Activated CD4-positive, alpha-beta T cell treated with anti-CD3 and anti-CD28 coated beads for 1 hour (primary cell): Measurements from ENCODE around the gene STT3B.
"Not testable (repeated sequence)": the region's sequence is repeated elsewhere in the genome, so short reads cannot be mapped to it uniquely, and the experiment has no call there.

Experiments used
- DNase-seq: peaks from one replicate; pipeline ENCODE4 v3.0.0-alpha.2; 2020

The STT3B gene

DNA sequence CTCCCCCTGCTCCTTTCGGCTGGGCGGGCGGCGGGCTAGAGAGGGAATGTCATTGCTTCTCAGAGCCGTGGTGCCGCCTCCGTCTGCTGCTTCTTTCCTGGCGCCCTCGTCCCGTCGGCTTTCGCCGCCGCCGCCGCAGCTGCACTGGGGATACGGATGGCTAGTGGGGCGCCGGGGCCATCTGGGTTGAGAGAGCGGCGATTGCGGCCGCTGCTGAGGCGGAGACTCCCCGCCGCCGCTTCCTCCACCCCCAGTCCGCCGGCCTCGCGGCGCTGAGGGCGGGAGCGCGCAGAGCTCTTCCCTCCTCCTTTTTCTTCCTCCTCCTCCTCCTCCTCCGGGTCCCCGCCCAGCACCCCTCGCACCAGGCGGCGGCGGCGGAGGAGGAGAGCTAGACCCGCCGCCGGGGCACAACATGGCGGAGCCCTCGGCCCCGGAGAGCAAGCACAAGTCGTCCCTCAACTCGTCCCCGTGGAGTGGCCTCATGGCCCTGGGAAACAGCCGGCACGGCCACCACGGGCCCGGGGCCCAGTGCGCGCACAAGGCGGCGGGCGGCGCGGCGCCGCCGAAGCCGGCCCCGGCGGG is at the start of gene STT3B:
TSS of gene STT3B (plus strand) at position 339 of the 582 bp plus-strand sequence. CDS start at position 413, 74 bp downstream.
- peak; percentile 74 for DNase-seq

DNA sequence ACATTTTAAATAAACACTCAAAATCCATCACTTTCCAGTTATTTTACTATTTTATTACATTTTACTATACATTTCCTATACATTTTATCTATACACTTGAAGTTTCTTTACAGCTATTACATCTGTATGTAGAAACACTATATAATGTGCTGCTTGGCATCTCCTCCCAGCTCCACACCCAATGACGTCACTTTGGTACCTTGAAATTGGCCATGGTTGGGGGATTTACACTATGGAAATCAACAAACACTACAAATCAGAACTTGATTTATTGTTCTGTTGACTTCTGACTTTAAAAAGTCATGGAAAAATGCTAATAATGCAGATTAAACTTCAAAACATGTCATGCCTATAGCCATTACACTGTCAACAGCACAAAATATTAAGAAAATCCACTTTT is 48.9 kb upstream of the STT3B start:
- no peak for DNase-seq

DNA sequence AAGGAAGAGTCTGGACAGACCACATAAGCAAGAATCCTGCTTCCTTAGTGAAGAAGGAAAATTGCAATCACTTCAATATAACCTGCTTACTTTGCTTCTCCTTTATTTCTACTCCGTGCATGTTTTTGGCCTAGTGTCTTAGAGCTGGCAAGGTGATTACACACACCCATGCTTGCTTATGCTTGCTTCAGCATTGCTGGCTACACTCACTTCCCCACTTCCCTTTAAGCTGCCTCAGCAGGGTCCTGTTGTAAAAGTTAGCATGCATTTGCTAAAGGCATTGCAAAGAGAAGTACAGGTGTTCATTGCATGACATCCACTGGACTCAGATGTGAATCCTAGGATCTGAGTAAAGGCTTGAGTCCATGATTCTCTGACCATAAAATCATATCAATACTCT is 47.5 kb upstream of the STT3B start:
- no peak for DNase-seq

DNA sequence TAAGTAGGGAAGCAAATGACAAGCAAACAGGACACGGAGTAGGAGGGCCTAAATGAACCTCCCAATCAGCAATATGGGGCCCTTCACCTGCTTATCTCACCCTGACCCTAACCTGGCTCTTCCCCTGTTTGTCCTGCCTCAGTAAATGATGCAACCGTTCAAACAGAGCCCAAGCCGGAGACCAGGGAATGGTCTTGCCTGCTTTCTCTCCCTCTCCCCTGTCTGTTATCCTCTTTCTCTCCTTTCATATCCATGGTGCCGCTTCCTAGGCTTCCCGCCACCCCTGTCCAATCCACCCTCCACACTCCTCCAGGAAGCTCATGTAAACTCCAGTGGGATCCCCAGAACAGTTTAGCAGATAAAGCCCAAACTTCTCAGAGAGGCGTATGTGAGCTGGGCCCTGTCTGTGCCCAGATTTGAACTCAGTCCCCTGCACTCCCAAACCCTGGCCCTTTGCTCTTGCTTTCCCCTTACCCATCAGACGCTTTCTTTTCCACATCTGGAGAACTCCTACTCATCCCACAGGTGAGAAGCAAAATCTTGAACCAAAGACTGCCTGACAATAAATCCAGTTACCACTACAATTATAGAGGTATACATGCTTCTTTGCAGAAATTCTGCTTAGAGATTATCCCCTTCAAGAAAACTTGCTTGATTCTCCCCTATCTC is 45.7 kb upstream of the STT3B start:
- DNase-seq, result no peak

DNA sequence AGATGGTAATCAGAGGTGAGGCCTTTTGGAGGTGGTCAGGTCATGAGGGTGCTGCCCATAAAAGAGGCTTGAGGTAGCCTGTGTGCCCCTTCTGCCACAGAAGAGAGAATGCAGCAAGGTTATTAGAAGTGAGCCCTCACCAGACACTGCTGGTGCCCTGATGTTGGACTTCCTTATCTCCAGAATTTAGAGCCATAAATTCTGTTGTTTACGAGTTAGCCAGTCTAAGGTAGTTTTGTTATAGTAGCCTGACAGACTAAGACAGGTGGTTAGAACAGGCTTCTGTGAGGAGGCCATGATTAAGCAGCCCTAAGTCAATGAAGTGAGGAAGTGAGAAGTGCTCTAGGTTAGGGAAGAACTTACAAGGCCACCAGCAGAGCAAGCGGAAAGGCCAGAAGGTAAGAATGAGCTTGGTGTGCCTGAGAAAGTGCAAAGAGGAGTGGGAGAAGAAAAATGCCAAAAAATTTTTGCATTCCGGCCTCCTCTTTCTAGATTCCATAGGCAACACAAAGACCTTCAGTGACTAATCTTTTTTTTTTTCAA is 44.2 kb upstream of the STT3B start:
- no peak for DNase-seq

DNA sequence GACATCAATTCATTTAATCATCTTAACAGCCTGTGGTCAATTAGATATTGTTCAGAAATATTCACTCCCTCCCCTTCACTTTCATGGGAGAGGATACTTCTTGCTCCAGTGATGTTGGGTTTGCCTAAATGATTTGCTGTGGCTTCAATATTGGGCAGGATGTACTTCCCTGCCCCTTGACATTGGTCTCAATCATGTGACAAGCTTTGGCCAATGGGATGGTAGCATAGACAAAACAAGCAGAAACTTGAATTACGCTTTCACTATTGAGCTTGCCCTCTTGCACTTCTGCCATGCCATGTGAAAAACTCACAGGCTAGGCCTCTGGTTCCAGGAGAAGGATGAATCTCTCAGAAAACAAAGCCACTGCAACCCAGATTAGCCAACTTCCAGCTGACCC is 42.2 kb upstream of the STT3B start:
- DNase-seq, result no peak

DNA sequence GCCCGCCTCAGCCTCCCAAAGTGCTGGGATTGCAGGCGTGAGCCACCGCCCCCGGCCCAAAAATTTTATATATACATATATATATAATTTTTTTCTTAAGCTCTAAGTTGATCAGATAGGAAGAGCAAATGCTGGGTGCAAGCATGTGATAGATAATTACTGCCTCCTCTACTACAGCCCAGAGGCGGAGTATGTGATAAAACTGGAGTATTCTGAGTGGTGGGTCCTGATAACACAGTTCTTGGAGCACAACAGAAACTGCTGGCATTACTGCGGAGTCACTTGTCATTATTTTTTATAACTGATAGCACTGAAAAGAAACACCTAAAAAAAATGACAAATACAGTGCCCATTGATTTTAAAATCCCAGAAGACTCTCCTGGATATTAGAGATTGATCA is 41.1 kb upstream of the STT3B start:
- DNase-seq, result no peak

DNA sequence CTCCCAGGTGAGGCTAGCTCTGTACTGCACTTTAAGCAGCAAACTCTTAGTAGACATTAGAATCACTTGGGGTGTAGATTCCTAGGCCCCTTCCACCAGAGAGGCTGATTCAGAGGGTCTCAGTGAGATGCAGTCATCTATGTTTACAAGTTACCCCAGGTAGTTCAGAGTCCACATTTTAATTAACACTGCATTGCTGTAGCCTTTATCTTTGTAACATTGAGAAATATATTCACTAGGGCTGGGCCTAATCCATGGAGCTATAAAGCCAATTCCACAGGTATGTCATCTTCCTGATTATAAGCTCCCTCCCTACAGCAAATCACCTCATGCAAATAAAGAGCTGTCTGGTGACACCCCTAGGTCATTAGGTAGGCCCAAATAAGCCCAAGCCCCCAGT is 39.6 kb upstream of the STT3B start:
- DNase-seq, result no peak

DNA sequence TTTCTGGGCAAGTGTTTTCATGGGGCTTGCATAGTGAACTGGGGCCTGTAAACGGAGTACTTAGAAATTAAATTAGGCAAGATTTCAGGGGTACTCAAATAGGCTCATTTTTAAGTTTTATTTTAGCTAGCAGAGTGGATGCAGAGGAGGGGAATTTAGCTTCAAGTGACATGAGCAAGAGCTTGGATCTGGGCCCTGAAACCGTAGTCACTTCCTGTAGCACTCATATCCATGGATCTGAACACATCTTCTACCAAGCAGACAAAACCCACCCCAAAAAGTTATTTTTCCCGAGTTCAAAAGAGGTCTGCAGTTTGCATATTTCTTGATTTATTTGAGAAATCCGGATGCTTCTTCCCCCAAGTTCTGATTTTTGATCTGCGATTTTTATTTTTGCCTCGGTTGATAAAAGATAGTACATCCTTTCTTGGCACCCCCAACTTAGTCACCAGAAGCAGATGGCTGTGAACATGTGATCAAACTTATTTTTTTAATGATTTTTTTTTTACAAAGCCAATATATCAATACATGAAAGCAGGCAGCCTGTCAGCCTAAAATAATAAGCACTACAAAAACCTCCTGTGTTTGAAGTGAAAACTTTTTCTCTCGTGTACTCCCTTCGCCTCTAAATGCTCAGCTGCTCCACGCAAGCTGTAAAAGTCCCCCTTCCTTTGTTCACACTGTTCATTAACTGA is 36.6 kb upstream of the STT3B start:
- no peak for DNase-seq

DNA sequence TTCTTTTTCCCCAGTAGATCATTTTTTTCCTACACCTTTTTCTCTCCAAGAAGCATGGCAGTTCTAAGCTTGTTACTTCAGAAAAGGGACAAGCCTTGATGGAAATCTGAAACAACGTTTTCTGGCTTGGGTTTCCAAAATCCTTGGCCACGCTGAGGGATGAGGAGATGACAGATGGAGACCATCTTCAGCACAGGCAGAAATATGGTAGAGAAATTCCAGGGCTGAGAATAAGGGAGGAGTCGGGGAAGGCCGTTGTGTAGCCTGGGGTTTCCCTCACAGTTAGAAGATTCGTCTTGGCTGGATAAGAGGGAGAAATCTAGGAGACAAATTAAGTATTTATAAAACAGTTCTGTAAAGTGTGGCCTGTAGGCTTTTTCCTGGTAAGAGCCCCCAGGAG is 33.9 kb upstream of the STT3B start:
- DNase-seq, result no peak

DNA sequence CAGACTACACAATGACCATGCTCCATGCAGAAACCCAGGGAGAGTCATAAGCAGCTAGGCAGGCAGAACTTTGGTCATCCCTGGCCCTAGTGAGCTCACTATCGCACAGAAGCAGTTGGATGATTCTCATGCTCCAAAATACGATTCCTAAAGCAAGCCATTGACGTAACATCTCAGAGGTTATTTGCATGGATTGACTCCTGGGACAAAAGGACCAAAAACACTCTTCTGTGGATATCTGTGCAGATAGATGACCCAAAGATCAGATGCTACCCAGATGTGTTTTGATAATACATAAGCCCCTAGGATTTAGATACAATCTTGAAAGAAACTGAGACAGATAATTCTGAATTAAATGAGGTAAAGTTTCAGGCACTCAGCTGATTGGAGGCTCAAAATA is 33.4 kb upstream of the STT3B start:
- DNase-seq, result no peak

DNA sequence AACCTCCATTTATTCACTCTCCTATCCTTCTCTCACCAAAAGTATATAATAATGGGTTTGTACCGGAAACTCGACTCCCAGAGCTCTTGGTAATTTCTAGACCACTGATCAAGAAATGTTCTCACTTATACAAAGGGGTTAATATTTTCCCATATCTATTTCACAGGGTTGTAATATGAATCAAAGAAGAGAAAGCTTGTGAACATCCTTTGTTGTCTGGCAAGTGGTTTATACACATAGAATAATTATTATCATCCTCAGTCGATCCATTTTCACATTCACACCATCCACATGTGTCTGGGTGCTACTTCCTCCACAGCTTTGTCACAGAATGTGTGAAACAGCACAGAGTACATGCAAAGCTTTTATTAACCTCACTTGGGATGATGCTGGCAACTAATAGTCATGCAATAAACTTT is 29.9 kb upstream of the STT3B start:
- DNase-seq, result no peak

DNA sequence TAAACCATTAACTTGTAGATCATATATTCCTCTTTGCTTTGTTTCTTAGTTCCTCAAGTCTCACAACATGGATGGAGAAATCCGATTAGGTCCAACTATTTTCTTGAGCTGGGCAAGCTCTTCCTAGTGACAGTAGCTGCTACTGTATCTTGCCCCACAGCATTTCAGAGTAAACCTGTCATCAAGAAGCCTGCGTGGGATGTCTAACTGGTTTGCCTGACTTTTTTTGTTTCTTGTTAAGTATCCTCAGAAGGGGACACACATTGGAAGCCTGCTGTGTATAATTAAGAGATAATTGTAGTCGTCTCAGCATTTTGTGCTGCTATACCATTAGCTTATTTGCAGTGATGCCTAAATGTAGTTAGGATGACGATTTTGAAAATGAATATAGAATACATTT is 29.3 kb upstream of the STT3B start:
- no peak for DNase-seq

DNA sequence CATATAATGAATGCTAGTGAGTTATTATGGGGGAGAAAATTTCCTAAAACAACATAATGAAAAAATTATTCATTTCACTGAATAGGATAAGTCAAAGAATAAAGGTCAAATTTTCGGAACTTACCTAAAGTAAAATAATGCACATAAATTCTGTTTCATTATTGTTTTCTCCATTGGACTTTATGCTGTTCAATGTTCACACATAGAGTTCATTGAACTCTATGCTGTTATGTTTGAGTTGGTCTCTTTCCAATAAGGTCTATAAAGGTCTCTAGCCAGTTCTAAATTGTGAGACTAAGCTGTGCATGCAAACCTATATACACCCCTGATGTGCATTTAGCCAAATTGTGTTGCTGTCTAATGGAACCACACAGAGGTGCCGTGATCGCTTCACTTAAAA is 28.5 kb upstream of the STT3B start:
- no peak for DNase-seq

DNA sequence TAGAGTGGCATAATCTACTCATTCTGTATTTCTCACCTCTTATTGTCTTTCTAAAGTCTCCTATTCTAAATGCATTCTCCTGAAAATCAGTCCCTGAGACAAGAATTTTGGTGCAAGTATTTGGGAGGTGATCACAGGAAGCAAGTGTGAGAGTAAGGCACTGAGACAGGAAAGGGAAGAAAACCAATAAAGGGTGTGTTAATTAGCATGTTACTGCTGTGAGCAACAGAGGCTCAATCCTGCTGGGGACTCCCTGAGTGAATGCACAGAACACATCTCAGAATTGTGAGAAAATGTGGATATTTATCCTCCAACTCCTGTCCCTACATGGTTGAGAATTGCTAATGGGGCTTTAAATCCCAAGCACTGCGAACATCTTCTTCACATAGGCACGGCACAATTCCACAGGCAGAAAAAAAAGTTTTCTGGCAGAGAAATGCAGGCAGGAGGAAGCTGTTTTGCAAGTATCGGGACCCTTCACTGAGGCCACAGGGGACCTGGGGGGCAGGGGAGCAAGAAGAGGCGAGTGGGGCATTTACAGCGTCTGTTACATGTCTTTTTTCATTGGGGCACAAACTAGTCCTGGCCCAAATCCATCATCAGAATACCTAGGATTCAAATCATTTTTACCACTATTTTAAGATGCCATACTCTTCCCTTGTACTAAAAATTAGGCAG is 27.2 kb upstream of the STT3B start:
- DNase-seq, result no peak

DNA sequence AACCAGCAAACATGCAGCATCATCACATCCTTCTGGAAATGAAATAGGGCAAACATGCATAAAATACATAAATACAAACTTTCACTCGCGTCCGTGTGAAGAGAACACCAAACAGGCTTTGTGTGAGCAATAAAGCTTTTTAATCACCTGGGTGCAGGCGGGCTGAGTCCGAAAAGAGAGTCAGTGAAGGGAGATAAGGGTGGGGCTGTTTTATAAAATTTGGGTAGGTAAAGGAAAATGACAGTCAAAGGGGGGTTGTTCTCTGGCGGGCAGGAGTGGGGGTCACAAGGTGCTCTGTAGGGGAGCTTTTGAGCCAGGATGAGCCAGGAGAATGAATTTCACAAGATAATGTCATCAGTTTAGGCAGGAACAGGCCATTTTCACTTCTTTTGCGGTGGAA is 26.2 kb upstream of the STT3B start:
- not testable (repeated sequence) for DNase-seq

DNA sequence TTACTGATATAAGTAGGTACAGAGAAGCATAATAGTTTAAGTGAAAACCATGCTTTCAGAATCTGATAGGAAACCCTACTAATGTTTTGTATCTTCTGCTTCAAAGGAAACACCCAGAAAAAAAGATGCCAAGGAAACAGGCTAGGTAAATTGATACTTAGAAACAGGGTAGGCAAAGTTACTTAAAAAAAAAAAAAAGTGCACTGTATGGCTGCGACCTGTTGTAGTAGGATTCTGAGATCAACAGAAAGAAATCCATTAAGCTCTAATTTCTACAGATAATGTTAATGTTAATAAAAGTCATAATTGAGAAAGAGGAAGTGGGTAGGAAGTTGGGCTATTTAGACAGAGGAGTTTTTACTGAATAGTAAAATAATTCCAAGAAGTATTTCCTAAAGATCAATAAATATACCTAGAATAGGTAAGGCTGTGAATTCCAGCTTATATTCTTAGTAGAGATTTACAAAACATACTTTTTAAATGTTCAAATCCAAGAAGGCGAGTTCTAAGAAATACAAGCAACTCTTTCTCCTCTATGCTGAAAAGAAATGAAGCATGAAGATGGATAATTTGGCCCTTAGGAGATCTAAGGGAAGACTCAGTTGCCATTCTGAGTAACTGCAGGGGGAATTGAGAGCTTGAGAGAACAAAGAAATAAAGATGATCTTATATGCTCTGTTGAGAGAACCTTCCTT is 24.1 kb upstream of the STT3B start:
- DNase-seq, result no peak

DNA sequence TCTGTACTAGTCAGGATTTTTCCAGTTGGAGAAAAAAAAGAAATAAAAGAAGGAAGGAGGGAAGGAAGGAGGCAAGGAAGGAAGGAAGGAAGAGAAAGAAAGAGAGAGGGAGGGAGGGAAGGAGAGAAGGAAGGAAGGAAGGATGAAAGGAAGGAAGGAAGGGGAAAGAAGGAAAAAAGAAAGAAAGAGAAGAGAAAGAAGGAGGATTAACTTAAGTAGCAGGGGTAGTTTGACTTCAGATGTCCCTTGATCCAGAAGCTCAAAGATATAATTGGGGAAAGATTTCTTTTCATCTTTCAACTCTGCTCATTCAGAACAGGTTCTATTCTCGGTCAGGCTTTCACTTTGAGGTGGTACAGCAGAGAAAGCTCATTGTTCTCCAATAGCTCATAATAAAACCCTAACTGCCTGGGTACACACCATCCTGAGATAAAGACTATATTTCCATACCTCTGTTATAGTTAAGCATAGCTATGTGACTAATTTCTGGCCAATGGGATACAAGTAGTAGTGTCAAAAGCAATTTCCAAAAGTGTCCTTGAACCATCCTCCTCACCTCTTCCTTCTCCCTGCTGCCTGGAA is 23.5 kb upstream of the STT3B start:
- no peak for DNase-seq

DNA sequence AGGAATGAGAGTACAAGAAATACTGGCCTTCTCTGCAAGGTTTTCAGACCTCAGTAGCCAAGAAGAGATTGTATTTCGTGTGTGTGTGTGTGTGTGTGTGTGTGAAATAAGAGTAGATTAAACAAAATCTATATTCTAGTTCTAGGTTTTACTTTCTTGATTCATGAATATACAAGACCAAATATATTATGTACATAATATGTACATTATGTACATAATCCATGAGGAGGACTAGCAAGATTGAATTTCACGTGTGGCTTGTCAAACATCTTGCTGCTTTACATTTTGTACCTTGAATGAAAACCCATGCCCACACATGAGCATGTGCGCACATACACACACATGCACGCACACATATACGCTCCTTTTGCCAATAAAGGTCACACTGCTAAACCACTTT is 18.2 kb upstream of the STT3B start:
- DNase-seq, result no peak

DNA sequence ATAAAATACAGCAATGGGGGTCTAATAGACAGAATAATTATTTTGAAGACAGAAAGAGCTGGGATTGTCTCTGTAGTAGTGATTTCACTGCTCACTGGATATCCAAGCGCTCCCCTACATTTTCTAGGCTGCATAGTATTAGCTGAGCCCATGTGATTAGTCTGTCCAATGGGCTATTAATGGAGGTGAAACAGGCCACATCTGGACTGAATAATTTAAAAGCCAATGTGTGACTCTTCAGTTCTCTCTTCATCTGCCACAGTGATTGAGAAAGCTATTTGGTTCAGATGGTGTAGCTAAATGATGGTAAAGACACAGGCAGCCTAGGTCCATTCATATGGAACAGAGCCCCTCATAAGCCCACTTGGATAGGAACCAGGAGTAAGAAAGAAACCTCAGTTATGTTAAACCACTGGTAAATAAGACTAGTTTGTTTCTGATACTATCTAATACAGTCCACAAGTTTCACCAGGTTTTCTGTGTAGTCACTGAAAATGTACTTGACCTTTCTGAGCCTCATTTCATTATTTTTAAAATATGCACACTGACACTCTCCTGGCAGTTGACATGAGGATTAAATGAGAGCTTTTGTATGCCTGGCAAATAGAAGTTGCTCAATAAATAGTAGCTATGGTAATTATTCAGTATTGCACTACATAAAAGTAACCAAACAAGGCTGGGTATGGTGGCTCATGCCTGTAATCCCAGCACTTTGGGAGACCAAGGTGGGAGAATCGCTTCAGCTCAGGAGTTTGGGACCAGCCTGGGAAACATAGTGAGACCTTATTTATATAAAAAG is 17.0 kb upstream of the STT3B start:
- DNase-seq, result no peak

DNA sequence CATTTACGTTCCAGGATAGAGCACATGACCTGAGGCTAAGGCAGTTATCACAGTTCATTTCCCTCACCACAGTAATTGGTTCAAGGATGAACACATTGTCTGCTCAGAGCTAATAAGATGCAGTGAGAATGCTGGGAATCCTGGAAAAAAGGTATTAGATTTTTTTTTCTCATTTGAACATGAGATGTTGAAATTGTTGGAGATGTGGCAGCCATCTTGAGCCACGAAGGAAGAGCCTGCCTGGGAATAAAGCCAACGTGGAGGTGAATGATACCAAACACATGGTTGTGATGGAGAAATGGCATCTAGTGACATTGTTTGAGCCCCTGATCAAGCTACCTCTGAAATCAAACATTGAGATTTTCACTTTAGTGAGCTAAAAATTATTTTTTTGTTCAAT is 16.0 kb upstream of the STT3B start:
- no peak for DNase-seq

DNA sequence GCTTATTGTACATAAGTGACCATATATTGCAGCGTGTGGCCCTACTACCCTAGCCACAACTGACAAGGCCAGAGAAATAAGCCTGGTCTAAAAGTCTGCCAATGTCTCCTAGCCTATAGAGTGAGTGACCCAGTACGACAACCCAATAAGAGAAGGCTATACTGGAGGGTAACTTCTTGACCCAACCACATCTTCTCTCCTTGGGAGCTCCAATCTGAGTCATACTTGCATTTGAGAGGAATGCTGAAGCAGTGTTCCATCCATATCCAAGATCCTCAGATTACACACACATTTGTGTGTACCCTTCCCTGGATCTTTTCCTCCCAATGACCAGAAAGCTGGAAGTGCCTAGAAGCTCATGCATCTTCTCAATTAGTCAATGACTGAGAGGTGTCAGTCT is 11.3 kb upstream of the STT3B start:
- DNase-seq, result no peak
